HG03103 (cell line): ENCODE results near the gene LSM12.

Experiments used
- ATAC-seq: cut with Tn5 transposase; IDR thresholded peaks from one replicate; pipeline ENCODE4 v1.9.1; 2021; ENCODE audit warnings: low read depth; ENCODE audit not compliant: unreplicated experiment

Gene LSM12

GRCh38 chr17:44095647-44096496 lies 29.4 kb upstream of the LSM12 start:
- ATAC-seq: no peak

DNA sequence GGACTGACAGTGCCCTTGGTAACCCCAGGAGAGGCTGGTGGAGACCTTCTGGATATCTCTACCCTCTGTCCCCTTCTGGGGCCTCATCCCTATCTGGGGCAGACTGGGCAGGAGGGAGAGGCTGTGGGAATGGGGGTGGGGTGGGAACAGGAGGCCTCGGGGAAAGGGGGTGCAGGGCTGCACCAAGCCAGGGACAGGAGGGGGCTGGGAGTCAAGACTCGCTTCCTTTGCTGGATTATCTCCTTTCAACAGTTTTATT lies 28.8 kb upstream of the LSM12 start:
- ATAC-seq: no peak

- no peak for ATAC-seq
Observed at GRCh38 chr17:44094701-44095387, 28.4 kb upstream of the LSM12 start.

DNA sequence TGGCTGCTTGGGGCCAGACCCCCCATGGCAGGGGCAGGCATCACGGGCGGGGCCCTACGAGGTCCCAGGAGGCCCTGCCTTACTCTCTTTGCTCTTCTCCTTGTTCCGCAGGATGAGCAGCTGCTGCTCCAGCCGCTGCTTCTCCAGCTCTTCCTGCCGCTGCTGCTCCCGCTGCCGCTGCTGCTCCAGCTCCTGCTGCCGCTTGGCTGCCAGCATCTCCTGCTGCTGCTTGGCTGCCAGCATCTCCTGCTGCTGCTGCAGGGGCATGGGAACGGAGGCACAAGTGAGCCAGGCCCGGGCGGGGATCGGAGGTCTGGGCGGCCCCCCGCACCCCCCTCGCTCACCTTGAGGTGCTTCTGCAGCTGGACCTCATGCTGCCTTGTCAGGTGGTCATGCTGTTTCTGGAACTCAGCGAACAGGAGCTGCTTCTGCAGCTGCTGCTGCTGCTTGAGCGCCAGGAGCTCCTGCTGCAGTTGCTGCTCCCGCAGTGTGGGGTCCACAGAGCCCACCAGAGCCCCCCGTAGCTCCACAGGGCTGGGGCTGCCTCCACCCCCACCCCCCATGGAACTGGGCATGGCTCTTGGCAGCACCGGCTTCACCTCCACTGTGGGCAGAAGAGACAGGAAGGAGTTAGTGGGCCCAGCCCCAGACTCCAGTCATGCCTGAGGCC lies 26.9 kb upstream of the LSM12 start:
- no peak for ATAC-seq

GRCh38 chr17:44092051-44092450 lies 25.6 kb upstream of the LSM12 start:
- no peak for ATAC-seq

DNA sequence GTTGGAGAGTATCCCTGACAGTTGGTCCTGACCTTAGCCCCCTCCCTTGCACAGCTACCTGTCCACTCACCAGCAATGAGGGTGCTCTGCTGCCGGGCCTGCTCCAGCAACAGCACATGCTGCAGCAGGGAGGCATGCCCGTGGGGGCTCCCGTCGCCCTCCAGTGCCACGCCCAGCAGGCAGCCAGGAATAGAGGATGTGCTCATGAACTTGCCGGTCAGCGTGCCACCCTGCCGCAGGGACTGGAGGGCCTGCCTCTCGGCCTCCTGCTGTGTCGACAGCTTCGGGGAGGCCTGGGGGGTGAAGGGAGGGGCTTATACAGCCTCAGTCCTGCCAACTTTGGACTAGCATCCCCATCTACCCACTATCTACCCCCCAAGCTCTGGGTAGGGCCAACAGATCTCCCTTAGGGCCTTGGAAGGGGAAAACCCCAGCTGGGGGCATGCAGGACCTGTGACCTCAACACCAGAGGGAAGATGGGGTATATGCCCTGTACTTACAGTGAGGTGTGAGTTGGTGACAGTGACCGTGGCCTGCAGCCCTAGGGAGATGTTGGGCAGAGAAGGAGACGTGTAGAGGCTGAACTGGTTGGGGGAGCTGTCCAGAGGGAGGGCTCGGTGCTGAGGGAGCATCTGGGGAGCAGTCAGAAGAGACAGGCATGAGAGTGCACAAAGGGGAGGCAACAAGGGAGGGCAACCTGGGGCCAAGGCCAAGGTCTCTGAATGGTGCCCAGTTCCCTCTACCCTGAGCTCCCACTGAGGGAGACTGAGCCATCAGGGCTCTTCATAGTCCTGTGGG lies 24.9 kb upstream of the LSM12 start:
- ATAC-seq: no peak

DNA sequence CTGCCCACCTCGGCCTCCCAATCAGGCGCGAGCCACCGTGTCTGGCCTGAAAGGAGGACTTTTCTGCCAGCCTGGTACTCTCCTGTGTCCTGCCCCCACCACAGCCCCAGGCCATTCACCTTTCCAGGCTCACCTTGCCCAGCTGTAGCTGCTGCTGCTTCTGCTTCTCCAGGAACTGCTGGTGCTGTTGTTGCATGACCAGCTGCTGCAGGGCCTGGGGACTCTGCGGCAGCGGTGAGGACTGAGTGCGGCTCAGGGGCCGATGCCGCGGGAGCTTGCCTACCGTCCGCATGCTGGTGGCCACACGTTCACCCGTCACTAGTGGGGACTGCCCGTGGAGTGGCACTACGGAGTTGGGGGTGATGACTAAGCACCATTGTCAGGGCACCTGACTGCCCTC lies 21.8 kb upstream of the LSM12 start:
- no peak for ATAC-seq

DNA sequence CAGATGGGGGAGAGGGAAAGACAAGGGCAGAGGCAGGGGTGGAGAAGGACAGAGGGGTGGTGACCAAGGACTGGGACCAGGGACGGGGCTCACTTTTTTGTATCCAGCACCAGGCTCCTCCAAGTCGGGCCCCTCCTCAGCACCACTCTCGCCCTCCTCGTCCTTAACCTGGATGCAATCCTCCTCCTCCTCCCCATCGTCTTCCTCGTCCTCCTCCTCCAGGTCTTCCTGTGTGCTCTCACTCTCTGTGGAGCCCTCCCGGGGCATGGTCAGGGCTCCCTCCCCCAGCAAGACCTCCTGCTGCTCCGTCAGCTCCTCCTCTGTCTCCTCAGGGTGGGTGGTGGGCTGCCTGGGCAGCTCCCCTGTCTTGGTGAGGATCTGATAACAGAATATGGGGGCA lies 20.8 kb upstream of the LSM12 start:
- no peak for ATAC-seq

- ATAC-seq: no peak
Observed at GRCh38 chr17:44086364-44087311, 20.2 kb upstream of the LSM12 start.

DNA sequence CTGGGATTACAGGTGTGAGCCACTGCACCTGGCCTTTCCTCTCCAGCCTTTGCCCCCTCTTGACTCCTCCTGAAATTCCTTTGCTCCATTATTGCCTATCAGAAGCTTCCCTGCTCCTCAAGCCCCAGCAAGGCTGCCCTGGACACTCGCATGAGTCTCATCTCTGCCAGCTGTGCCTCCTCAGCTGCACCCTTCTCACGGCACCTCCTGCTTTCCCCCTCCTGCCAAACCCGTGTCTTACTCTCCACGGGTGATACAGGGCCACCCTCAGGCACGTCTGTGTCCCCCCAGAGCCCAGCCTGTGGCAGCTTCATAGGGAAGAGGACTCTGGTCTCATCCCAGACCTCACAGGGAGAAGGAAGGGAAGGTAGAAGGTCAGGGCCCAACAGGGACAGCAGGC lies 19.4 kb upstream of the LSM12 start:
- no peak for ATAC-seq

- ATAC-seq: no peak
Observed at GRCh38 chr17:44084921-44085320, 18.4 kb upstream of the LSM12 start.

DNA sequence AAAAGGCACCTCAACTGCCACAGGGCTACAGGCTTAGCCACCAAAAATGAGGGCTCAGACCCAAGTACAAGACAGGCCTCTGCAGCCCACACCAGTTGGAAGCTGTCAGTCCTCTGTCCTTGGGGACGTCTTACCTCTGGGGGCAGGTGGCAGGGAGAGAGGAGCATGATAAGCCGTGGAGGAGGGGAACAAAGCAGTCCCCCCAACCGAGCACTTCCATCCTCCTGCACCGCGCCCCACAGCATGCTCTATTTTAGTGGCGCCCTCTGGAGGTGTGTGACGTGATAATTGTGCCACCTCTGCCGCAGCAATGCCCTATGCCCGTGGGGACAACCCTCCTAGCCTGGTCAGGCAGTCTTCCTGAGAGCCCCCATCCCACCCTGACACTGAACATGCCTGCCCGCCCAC lies 17.7 kb upstream of the LSM12 start:
- no peak for ATAC-seq

DNA sequence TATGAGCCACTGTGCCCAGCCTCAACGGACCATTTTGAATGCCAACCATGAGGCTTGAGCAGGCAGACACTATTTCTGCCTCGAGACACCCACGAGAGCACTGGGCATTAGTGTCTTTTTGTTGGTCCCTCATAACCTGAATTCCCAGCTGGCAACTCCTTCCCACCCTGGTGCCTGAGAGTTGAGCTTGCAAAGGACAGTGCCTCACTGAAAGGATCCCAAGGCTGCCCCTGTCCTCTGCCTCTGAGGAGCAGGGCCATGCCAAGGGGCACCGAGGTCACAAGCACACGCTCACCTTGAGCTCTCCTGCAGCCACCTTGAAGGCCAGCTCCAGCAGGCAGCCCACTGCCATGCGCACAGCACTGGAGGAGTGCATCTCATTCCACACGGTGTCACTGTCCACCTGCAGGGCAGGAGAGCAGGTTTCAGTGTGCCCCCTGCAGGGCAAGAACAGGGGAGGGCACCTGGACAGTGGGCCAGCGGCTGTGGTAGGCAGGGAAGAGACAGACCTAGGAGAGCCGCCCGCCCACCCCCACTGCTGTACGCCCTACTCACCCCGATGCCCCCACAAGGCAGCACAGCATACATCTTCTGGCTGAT lies 16.9 kb upstream of the LSM12 start:
- ATAC-seq: no peak

DNA sequence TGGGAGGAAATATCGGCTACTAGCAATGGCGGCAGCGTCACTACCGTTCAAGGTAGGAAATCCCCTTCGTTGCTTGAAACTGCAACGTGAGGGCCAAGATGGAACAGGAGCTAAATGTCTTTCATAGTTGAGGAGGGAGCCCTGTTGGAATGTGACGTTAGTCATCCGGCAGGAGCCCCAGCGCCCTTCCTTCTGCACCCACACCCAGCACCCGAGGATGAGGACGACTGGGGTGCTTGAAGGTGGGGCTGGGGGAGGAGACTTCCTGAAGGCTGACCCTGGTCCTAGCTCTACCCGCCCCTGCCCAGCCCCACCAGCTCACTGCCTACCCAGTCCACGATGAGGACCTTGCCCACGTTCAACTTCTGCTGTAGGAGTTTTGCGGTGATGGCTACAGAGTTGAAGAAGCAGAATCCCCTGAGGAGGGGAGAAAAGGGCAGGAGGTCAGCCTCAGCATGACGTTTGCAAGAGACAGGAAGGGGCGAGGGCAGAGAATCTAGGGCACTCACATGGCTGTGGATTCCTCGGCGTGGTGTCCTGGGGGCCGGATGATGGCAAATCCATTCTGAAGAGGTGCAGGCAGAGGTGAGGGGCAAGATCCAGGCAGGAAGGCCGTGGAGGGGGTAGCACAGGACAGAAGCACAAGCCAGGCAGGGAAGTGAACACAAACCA lies 15.9 kb upstream of the LSM12 start:
- ATAC-seq: no peak

DNA sequence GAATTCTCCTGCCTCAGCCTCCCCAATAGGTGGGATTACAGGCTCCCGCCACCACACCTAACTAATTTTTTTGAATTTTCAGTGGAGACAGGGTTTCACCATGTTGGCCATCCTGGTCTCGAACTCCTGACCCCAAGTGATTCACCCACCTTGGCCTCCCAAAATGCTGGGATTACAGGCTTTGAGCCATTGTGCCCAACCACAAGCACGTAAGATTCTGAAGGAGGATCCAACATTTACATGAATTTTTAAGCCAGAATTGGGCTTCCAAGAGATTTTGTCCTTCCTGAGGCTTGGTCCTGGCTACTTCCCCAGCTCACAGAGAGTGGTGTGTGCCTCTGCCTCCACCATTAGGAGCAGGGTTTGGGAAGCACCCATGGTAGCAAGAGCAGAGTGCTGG lies 15.2 kb upstream of the LSM12 start:
- no peak for ATAC-seq

DNA sequence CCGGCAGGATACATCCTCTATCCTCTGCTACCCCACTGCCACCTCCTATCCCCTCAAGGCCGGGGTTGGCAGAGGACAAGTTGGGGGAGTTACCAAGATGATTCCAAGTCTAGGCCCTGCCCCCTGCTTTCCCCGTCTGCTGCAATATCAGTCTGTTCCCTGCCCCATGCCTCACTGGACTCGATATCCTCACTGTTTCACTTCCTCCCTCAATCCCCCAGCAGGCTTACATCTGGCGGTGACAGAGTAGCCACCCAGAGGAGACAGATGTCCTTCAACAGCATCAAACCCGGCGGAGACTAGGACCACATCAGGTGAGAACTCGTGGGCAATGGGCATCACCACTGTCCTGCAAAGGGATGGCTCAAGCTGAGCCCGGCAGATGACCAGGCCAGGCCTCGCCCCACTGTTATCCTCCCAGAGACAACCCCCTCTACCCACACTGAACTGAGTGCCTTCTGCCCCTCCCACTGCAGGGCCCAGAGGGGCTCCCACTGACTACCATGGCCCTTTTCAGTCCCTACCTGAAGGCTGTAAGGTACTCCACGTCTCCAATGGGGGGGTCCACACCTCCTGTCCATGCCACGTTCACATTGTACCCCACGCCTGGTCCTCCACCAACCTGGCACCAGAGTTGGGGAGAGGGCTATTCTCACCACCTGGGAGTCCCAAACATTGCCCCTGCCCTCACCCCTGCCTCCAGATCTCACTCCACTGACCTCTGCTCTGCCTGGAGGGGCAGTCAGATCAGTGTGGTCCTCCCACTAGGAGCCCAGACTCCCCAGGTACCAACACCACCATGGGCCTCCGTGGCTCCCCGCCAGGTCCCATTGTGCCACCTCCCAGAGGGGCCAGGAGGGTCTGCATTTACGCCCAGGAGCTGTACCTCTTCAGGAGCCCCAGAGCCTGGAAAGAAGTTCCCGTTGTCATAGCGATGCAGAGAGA lies 13.7 kb upstream of the LSM12 start:
- no peak for ATAC-seq

DNA sequence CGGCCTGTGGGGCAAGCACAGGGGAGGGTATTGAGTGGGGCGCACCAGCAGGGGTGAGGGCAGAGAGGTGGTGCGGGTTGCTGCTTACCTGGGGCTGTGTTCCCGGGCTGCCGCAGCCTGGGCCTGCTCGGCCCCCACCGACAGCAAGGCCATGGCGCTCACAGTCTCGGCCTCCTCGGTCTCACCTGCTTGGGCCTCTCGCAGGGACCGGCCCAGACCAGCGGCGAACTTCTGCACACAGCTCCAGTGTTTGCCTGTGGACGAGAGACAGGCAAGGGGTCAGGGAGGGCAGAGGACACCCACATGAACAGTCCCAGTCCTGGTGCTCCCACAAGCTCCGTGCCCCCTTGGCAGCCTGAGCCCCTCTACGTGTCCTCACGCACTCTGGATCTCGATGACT lies 11.9 kb upstream of the LSM12 start:
- no peak for ATAC-seq

DNA sequence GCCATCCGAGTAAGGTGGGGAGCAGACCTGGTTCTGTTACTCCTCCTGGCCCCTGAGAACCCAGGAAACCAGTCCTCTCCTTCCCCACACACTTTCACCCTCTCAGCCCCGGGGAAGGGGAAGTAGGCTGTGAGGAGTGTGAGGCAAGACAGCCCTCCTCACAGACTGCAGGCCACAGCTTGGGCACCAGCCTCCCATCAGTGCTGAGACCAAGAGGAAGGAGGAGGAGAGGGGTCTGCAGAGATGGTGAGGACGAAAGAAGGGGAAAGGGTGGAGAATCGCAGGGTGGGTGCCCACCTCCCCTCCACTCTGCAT lies 11.1 kb upstream of the LSM12 start:
- no peak for ATAC-seq
